GM12892 (cell line): Measurements from ENCODE around the gene FUT3.
"Not testable (repeated sequence)": the region's sequence is repeated elsewhere in the genome, so short reads cannot be mapped to it uniquely, and the experiment has no call there.

ENCODE experiments used
- POLR2AphosphoS5 ChIP-seq: IDR thresholded peaks from 2 replicates; pipeline ENCODE4 v1.6.1; 2011; ENCODE audit warnings: low read depth, low read length, control low read depth
- TAF1 ChIP-seq: IDR thresholded peaks from 2 replicates; pipeline ENCODE4 v1.6.1; 2011; ENCODE audit warnings: low read depth, mild to moderate bottlenecking, control low read depth, low read length, borderline replicate concordance

DNA sequence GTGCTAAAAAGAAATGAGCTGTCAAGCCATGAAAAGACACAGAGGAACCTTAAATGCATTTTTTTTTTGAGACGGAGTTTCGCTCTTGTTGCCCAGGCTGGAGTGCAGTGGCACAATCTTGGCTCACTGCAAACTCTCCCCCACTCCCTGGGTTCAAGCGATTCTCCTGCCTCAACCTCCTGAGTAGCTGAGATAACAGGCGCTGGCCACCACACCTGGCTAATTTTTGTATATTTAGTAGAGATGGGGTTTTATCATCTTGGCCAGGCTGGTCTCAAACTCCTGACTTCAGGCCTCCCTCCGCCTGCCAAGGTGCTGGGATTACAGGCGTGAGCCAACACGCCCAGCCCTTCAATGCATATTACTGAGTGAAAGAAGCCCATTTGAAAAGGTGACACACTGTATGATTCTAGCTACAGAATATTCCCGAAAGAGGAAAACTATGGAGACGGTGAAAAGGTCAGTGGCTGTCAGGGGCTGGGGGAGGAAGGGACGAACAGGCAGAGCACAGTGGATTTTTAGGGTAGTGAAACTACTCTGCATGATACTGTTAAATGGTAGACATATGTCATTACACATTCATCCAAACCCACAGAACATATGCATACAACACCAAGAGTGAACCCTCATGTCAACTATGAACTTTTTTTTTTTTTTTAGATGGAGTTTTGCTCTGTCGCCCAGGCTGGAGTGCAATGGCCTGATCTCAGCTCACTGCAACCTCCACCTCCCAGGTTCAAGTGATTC, 33.0 kb upstream of the FUT3 start:
- TF ChIP-seq TAF1, POLR2AphosphoS5: not testable (repeated sequence)
